Measurements from ENCODE around the gene AKT1S1. TPM values are rescaled to one million over a fixed set of nuclear protein-coding genes. Genes with fewer than 3 reads are reported as not detected.
A peak's percentile ranks its signal among the peaks of the same experiment; 100 is the strongest.

Gene AKT1S1
- total RNA-seq, 4 donors from 2014 or later = 14.4 to 24.6 (median 19.7) TPM

- Histone ChIP-seq H3K27me3 (no peaks in the 10 kb centered on the region), H3K4me3 (peak overlapping the region in 1 of 2 donors; percentile 14), H3K4me1 (peaks cover 0 to 49% (median 8%) of the 10 kb centered on the region in 3 donors), H3K9me3 (no peaks in the 10 kb centered on the region), H3K27ac (peak overlapping the region in 3 of 4 donors; percentile 49 to 73 (median 68)), H3K36me3 (peaks cover 0 to 85% of the 10 kb centered on the region in 2 donors)
- WGBS, 2 donors (ENCODE audit: low coverage in 1 of 2) = no CpG with 5 or more reads among the region's 13 CpGs
- no peak for TF ChIP-seq POLR2A (IDR thresholded peaks at IDR 0.05)
- no peak for TF ChIP-seq CTCF (IDR thresholded peaks at IDR 0.05)
- no peak for TF ChIP-seq POLR2AphosphoS5 (IDR thresholded peaks at IDR 0.05)
- no peak for TF ChIP-seq EP300 (IDR thresholded peaks at IDR 0.05)
- ATAC-seq = peak; percentile 55
Observed at GRCh38 chr19:49861107-49861506, 16.0 kb downstream of the AKT1S1 start.

GRCh38 chr19:49860336-49861102 lies 16.6 kb downstream of the AKT1S1 start:
- ATAC-seq = no peak
- peak overlapping the region in 3 of 4 donors; percentile 49 to 73 (median 68) for H3K27ac ChIP-seq
- WGBS, 2 donors (ENCODE audit: low coverage in 1 of 2) = 49 to 56% methylated on average over 3 to 8 of the region's 17 CpGs

GRCh38 chr19:49859682-49860335 lies 17.3 kb downstream of the AKT1S1 start:
- Histone ChIP-seq H3K9me3 (no peaks in the 10 kb centered on the region), H3K4me1 (peaks cover 0 to 40% (median 0%) of the 10 kb centered on the region in 3 donors), H3K36me3 (peaks cover 0 to 98% of the 10 kb centered on the region in 2 donors), H3K27ac (peak overlapping the region in 2 of 4 donors; percentile 68 to 73), H3K27me3 (no peaks in the 10 kb centered on the region), H3K4me3 (no peak overlapping the region)
- TF ChIP-seq POLR2AphosphoS5 (IDR thresholded peaks at IDR 0.05) (no peak), POLR2A (IDR thresholded peaks at IDR 0.05) (no peak), EP300 (IDR thresholded peaks at IDR 0.05) (no peak), CTCF (IDR thresholded peaks at IDR 0.05) (no peak)
- WGBS, 2 donors (ENCODE audit: low coverage in 1 of 2) = 84% methylated on average over 6 of the region's 22 CpGs; no CpG with 5 or more reads in 1 of the 2 donors
- no peak for ATAC-seq

More at GRCh38 chr19:49860336-49861102, 16.6 kb downstream of the AKT1S1 start:
- no peaks in the 10 kb centered on the region for H3K27me3 ChIP-seq
- H3K4me3 ChIP-seq = peak overlapping the region in 1 of 2 donors; percentile 14
- H3K4me1 ChIP-seq = peaks cover 0 to 43% (median 4%) of the 10 kb centered on the region in 3 donors
- peaks cover 0 to 90% of the 10 kb centered on the region in 2 donors for H3K36me3 ChIP-seq
- no peaks in the 10 kb centered on the region for H3K9me3 ChIP-seq
- TF ChIP-seq POLR2AphosphoS5 (IDR thresholded peaks at IDR 0.05) (no peak), CTCF (IDR thresholded peaks at IDR 0.05) (no peak), EP300 (IDR thresholded peaks at IDR 0.05) (no peak), POLR2A (IDR thresholded peaks at IDR 0.05) (no peak)

GRCh38 chr19:49858088-49858985 lies 18.8 kb downstream of the AKT1S1 start:
- 88% methylated on average over 15 of the region's 37 CpGs; no CpG with 5 or more reads in 1 of the 2 donors for WGBS, 2 donors (ENCODE audit: low coverage in 1 of 2)
- peaks cover 0 to 92% of the 10 kb centered on the region in 2 donors for H3K36me3 ChIP-seq
- no peak overlapping the region for H3K4me3 ChIP-seq
- H3K4me1 ChIP-seq = peaks cover 0 to 48% (median 4%) of the 10 kb centered on the region in 3 donors
- no peaks in the 10 kb centered on the region for H3K9me3 ChIP-seq
- TF ChIP-seq EP300 (IDR thresholded peaks at IDR 0.05) (no peak), POLR2AphosphoS5 (IDR thresholded peaks at IDR 0.05) (no peak), CTCF (IDR thresholded peaks at IDR 0.05) (no peak), POLR2A (IDR thresholded peaks at IDR 0.05) (no peak)
- ATAC-seq = no peak
- H3K27me3 ChIP-seq = no peaks in the 10 kb centered on the region
- H3K27ac ChIP-seq = peak overlapping the region in 3 of 4 donors; percentile 11 to 73 (median 15)
